ENCODE data around the gene FRRS1.
"Not testable (repeated sequence)": the region's sequence is repeated elsewhere in the genome, so short reads cannot be mapped to it uniquely, and the experiment has no call there.

FRRS1 gene

GRCh38 chr1:99793861-99794260, 27.4 kb upstream of the FRRS1 start:
- H3K27me3 ChIP-seq (replicated peaks in 2 of 5; ENCODE audit: control insufficient read depth in 4 of 5, insufficient read depth in 5 of 5, low read length in 4 of 5); H3K36me3 ChIP-seq (ENCODE audit: control insufficient read depth in 4 of 4, insufficient read depth in 4 of 4, low read length in 3 of 4); H3K9me3 ChIP-seq (ENCODE audit: control extremely low read depth in 1 of 5, control insufficient read depth in 4 of 5, insufficient read depth in 2 of 5, low read depth in 1 of 5, low read length in 4 of 5); CTCF ChIA-PET; H3K27ac ChIP-seq (ENCODE audit: insufficient read depth in 1 of 2, low read depth in 1 of 2, low read length in 2 of 2, poor library complexity in 1 of 2, severe bottlenecking in 2 of 2); POLR2A ChIA-PET: not testable (repeated sequence)
- 29% methylated on average over 3 of the region's 9 CpGs for WGBS (ENCODE audit: insufficient coverage)
- peaks cover 0 to 12% (median 4%) of the 10 kb centered on the region in 4 experiments for H3K4me1 ChIP-seq (ENCODE audit: control extremely low read depth in 1 of 4, control insufficient read depth in 4 of 4, insufficient read depth in 4 of 4, low read length in 3 of 4)
- peak overlapping the region in 1 of 7 experiments; percentile 16 for H3K4me3 ChIP-seq (ENCODE audit: control insufficient read depth in 1 of 7, extremely low read depth in 1 of 7, insufficient read depth in 4 of 7, low read depth in 2 of 7, low read length in 6 of 7)
- peak; percentile 29 to 79 (median 61) for DNase-seq

DNA sequence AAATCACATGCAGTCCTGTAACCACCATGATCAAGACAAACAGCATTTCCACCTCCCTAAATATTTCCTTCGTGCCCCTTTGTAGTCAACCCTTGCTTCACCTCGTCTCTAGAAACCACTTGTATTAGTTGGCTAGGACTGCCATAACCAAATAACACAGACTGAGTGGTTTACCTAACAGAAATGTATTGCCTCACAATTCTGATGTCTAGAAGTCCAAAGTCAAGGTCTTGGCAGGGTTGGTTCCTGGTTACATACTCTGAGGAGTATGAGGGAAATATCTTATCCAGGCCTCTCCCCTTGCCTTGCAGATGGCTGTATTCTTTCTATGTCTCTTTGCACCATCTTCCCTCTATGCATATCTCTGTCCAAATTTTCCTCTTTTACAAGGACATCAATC, 23.3 kb upstream of the FRRS1 start:
- Histone ChIP-seq H3K4me1 (ENCODE audit: control extremely low read depth in 1 of 4, control insufficient read depth in 4 of 4, insufficient read depth in 4 of 4, low read length in 3 of 4) (peaks cover 3 to 19% (median 12%) of the 10 kb centered on the region in 4 experiments), H3K9me3 (ENCODE audit: control extremely low read depth in 1 of 5, control insufficient read depth in 4 of 5, insufficient read depth in 2 of 5, low read depth in 1 of 5, low read length in 4 of 5) (no peaks in the 10 kb centered on the region), H3K27me3 (replicated peaks in 2 of 5; ENCODE audit: control insufficient read depth in 4 of 5, insufficient read depth in 5 of 5, low read length in 4 of 5) (peaks cover 0 to 12% (median 3%) of the 10 kb centered on the region in 5 experiments), H3K36me3 (ENCODE audit: control insufficient read depth in 4 of 4, insufficient read depth in 4 of 4, low read length in 3 of 4) (no peaks in the 10 kb centered on the region), H3K27ac (ENCODE audit: insufficient read depth in 1 of 2, low read depth in 1 of 2, low read length in 2 of 2, poor library complexity in 1 of 2, severe bottlenecking in 2 of 2) (no peak overlapping the region), H3K4me3 (ENCODE audit: control insufficient read depth in 1 of 7, extremely low read depth in 1 of 7, insufficient read depth in 4 of 7, low read depth in 2 of 7, low read length in 6 of 7) (no peak overlapping the region)
- 90% methylated on average over 2 of the region's 2 CpGs for WGBS (ENCODE audit: insufficient coverage)
- ChIA-PET CTCF (no interaction called here), POLR2A (interaction anchor here (1.0 kb wide), 1 partner anchor 1079 kb away, joined by 3 read pairs; no protein-coding TSS in a partner anchor)
- no peak for DNase-seq

- Histone ChIP-seq H3K27ac (ENCODE audit: insufficient read depth in 1 of 2, low read depth in 1 of 2, low read length in 2 of 2, poor library complexity in 1 of 2, severe bottlenecking in 2 of 2) (no peak overlapping the region), H3K4me1 (ENCODE audit: control extremely low read depth in 1 of 4, control insufficient read depth in 4 of 4, insufficient read depth in 4 of 4, low read length in 3 of 4) (peaks cover 10 to 25% (median 16%) of the 10 kb centered on the region in 4 experiments), H3K36me3 (ENCODE audit: control insufficient read depth in 4 of 4, insufficient read depth in 4 of 4, low read length in 3 of 4) (no peaks in the 10 kb centered on the region), H3K4me3 (ENCODE audit: control insufficient read depth in 1 of 7, extremely low read depth in 1 of 7, insufficient read depth in 4 of 7, low read depth in 2 of 7, low read length in 6 of 7) (no peak overlapping the region), H3K9me3 (ENCODE audit: control extremely low read depth in 1 of 5, control insufficient read depth in 4 of 5, insufficient read depth in 2 of 5, low read depth in 1 of 5, low read length in 4 of 5) (no peaks in the 10 kb centered on the region), H3K27me3 (replicated peaks in 2 of 5; ENCODE audit: control insufficient read depth in 4 of 5, insufficient read depth in 5 of 5, low read length in 4 of 5) (peaks cover 0 to 12% (median 7%) of the 10 kb centered on the region in 5 experiments)
- POLR2A ChIA-PET: interaction anchor here (1.0 kb wide), 1 partner anchor 1080 kb away, joined by 3 read pairs; no protein-coding TSS in a partner anchor
- CTCF ChIA-PET: no interaction called here
- no peak for DNase-seq
Measured at GRCh38 chr1:99788896-99789295, 22.5 kb upstream of the FRRS1 start.

DNA sequence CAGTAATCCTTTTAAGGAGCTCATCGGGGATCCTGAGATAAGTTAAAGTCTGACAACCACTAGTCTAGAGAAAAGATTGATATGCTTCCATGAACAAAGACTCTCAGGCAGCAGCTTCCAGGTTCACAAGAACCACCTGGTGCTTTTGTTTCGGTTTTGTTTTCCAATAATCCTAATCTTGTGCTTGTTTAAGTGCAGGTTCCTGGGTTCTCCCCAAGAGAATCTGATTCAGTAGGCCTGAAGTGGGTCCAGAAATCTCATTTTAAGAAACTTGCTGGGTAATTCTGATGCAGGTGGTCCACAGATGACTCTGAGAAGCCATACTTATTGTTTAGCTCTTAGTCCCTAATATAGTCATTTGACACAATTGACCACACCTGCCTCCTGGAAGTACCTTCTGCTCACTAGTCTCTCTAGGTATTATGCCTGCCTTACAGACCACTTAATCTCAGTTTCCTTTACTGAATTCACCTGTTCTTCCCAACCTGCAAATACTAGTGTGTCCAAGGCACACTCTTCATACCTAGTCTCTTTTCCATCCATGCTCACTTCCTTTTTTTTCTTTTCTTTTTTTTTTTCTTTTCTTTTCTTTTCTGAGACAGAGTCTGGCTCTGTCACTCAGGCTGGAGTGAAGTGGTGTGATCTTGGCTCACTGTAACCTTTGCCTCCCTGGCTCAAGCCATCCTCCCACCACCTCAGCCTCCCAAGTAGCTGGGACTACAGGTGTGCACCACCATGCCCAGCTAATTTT, 20.5 kb upstream of the FRRS1 start:
- peaks cover 0 to 31% (median 19%) of the 10 kb centered on the region in 5 experiments for H3K27me3 ChIP-seq (replicated peaks in 2 of 5; ENCODE audit: control insufficient read depth in 4 of 5, insufficient read depth in 5 of 5, low read length in 4 of 5)
- H3K4me1 ChIP-seq (ENCODE audit: control extremely low read depth in 1 of 4, control insufficient read depth in 4 of 4, insufficient read depth in 4 of 4, low read length in 3 of 4): peaks cover 10 to 18% (median 13%) of the 10 kb centered on the region in 4 experiments
- peak; percentile 4 to 54 (median 44) for DNase-seq
- no peaks in the 10 kb centered on the region for H3K9me3 ChIP-seq (ENCODE audit: control extremely low read depth in 1 of 5, control insufficient read depth in 4 of 5, insufficient read depth in 2 of 5, low read depth in 1 of 5, low read length in 4 of 5)
- no peak overlapping the region for H3K4me3 ChIP-seq (ENCODE audit: control insufficient read depth in 1 of 7, extremely low read depth in 1 of 7, insufficient read depth in 4 of 7, low read depth in 2 of 7, low read length in 6 of 7)
- H3K27ac ChIP-seq (ENCODE audit: insufficient read depth in 1 of 2, low read depth in 1 of 2, low read length in 2 of 2, poor library complexity in 1 of 2, severe bottlenecking in 2 of 2): no peak overlapping the region
- ChIA-PET CTCF (interaction anchor here (0.7 to 1.5 kb wide), 3 partner anchors 10 to 21 kb away, joined by 3 read pairs; partner anchors contain the start of gene FRRS1), POLR2A (no interaction called here)
- H3K36me3 ChIP-seq (ENCODE audit: control insufficient read depth in 4 of 4, insufficient read depth in 4 of 4, low read length in 3 of 4): no peaks in the 10 kb centered on the region
- WGBS (ENCODE audit: insufficient coverage): 85% methylated on average over 2 of the region's 2 CpGs

- DNase-seq: peak; percentile 34 to 76 (median 74)
- POLR2A ChIA-PET: interaction anchor here (0.7 kb wide), 1 partner anchor 20 kb away, joined by 3 read pairs; no protein-coding TSS in a partner anchor
- H3K4me1 ChIP-seq (ENCODE audit: control extremely low read depth in 1 of 4, control insufficient read depth in 4 of 4, insufficient read depth in 4 of 4, low read length in 3 of 4): peaks cover 10 to 18% (median 13%) of the 10 kb centered on the region in 4 experiments
- H3K4me3 ChIP-seq (ENCODE audit: control insufficient read depth in 1 of 7, extremely low read depth in 1 of 7, insufficient read depth in 4 of 7, low read depth in 2 of 7, low read length in 6 of 7): peak overlapping the region in 2 of 7 experiments; percentile 25 to 48
- H3K27me3 ChIP-seq (replicated peaks in 2 of 5; ENCODE audit: control insufficient read depth in 4 of 5, insufficient read depth in 5 of 5, low read length in 4 of 5): peaks cover 3 to 42% (median 31%) of the 10 kb centered on the region in 5 experiments
- no CpG with 5 or more reads among the region's 2 CpGs for WGBS (ENCODE audit: insufficient coverage)
- H3K27ac ChIP-seq (ENCODE audit: insufficient read depth in 1 of 2, low read depth in 1 of 2, low read length in 2 of 2, poor library complexity in 1 of 2, severe bottlenecking in 2 of 2): no peak overlapping the region
- CTCF ChIA-PET: no interaction called here
- H3K36me3 ChIP-seq (ENCODE audit: control insufficient read depth in 4 of 4, insufficient read depth in 4 of 4, low read length in 3 of 4): no peaks in the 10 kb centered on the region
- no peaks in the 10 kb centered on the region for H3K9me3 ChIP-seq (ENCODE audit: control extremely low read depth in 1 of 5, control insufficient read depth in 4 of 5, insufficient read depth in 2 of 5, low read depth in 1 of 5, low read length in 4 of 5)
Measured at GRCh38 chr1:99784809-99785255, 18.4 kb upstream of the FRRS1 start.

DNA sequence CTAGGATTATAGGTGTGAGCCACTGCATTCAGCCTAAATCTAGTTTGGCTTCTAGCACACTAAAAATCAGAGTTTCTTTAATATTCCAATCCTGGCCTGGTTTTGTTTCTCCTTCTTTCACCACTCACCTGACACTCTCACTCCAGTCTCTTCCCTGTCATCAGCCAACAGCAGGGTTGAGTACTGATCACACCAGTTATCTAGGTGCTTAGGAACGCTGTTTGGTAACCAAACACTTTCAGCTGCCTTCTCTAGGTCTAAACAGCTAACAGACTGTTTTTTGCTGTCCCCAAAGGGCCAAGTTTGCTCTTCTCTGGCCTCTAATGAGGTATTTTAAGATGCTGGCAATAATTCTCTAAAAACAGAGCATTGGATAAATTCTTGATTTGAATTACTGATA, 17.7 kb upstream of the FRRS1 start:
- 67% methylated on average over 1 of the region's 1 CpG for WGBS (ENCODE audit: insufficient coverage)
- CTCF ChIA-PET: interaction anchor here (0.7 kb wide), 1 partner anchor 522 kb away, joined by 3 read pairs; no protein-coding TSS in a partner anchor
- POLR2A ChIA-PET: interaction anchor here (0.6 kb wide), 1 partner anchor 14 kb away, joined by 3 read pairs; no protein-coding TSS in a partner anchor
- Histone ChIP-seq H3K27me3 (replicated peaks in 2 of 5; ENCODE audit: control insufficient read depth in 4 of 5, insufficient read depth in 5 of 5, low read length in 4 of 5) (peaks cover 3 to 46% (median 34%) of the 10 kb centered on the region in 5 experiments), H3K27ac (ENCODE audit: insufficient read depth in 1 of 2, low read depth in 1 of 2, low read length in 2 of 2, poor library complexity in 1 of 2, severe bottlenecking in 2 of 2) (no peak overlapping the region), H3K4me3 (ENCODE audit: control insufficient read depth in 1 of 7, extremely low read depth in 1 of 7, insufficient read depth in 4 of 7, low read depth in 2 of 7, low read length in 6 of 7) (no peak overlapping the region), H3K36me3 (ENCODE audit: control insufficient read depth in 4 of 4, insufficient read depth in 4 of 4, low read length in 3 of 4) (no peaks in the 10 kb centered on the region), H3K4me1 (ENCODE audit: control extremely low read depth in 1 of 4, control insufficient read depth in 4 of 4, insufficient read depth in 4 of 4, low read length in 3 of 4) (peaks cover 10 to 18% (median 13%) of the 10 kb centered on the region in 4 experiments), H3K9me3 (ENCODE audit: control extremely low read depth in 1 of 5, control insufficient read depth in 4 of 5, insufficient read depth in 2 of 5, low read depth in 1 of 5, low read length in 4 of 5) (no peaks in the 10 kb centered on the region)
- DNase-seq: no peak

GRCh38 chr1:99782920-99783319, 16.5 kb upstream of the FRRS1 start:
- Histone ChIP-seq H3K9me3 (ENCODE audit: control extremely low read depth in 1 of 5, control insufficient read depth in 4 of 5, insufficient read depth in 2 of 5, low read depth in 1 of 5, low read length in 4 of 5) (no peaks in the 10 kb centered on the region), H3K27me3 (replicated peaks in 2 of 5; ENCODE audit: control insufficient read depth in 4 of 5, insufficient read depth in 5 of 5, low read length in 4 of 5) (peaks cover 3 to 45% (median 34%) of the 10 kb centered on the region in 5 experiments), H3K27ac (ENCODE audit: insufficient read depth in 1 of 2, low read depth in 1 of 2, low read length in 2 of 2, poor library complexity in 1 of 2, severe bottlenecking in 2 of 2) (no peak overlapping the region), H3K4me3 (ENCODE audit: control insufficient read depth in 1 of 7, extremely low read depth in 1 of 7, insufficient read depth in 4 of 7, low read depth in 2 of 7, low read length in 6 of 7) (no peak overlapping the region), H3K36me3 (ENCODE audit: control insufficient read depth in 4 of 4, insufficient read depth in 4 of 4, low read length in 3 of 4) (no peaks in the 10 kb centered on the region), H3K4me1 (ENCODE audit: control extremely low read depth in 1 of 4, control insufficient read depth in 4 of 4, insufficient read depth in 4 of 4, low read length in 3 of 4) (peaks cover 10 to 18% (median 13%) of the 10 kb centered on the region in 4 experiments)
- CTCF ChIA-PET: no interaction called here
- DNase-seq: no peak
- 80% methylated on average over 1 of the region's 3 CpGs for WGBS (ENCODE audit: insufficient coverage)
- POLR2A ChIA-PET: no interaction called here
